ENCODE measurements around the gene GPR39.

DNA sequence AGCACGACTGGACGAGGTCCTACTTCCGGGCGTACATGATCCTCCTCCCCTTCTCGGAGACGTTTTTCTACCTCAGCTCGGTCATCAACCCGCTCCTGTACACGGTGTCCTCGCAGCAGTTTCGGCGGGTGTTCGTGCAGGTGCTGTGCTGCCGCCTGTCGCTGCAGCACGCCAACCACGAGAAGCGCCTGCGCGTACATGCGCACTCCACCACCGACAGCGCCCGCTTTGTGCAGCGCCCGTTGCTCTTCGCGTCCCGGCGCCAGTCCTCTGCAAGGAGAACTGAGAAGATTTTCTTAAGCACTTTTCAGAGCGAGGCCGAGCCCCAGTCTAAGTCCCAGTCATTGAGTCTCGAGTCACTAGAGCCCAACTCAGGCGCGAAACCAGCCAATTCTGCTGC is 228.6 kb downstream of the GPR39 start:
- TF ChIP-seq, protein P1, sequence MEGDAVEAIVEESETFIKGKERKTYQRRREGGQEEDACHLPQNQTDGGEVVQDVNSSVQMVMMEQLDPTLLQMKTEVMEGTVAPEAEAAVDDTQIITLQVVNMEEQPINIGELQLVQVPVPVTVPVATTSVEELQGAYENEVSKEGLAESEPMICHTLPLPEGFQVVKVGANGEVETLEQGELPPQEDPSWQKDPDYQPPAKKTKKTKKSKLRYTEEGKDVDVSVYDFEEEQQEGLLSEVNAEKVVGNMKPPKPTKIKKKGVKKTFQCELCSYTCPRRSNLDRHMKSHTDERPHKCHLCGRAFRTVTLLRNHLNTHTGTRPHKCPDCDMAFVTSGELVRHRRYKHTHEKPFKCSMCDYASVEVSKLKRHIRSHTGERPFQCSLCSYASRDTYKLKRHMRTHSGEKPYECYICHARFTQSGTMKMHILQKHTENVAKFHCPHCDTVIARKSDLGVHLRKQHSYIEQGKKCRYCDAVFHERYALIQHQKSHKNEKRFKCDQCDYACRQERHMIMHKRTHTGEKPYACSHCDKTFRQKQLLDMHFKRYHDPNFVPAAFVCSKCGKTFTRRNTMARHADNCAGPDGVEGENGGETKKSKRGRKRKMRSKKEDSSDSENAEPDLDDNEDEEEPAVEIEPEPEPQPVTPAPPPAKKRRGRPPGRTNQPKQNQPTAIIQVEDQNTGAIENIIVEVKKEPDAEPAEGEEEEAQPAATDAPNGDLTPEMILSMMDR (conservative IDR thresholded peaks at IDR 0.05; ENCODE audit: low read depth, low read length): no peak
- TF ChIP-seq EZH2 (IDR thresholded peaks at IDR 0.05; ENCODE audit: low read length, unreplicated experiment): no peak
- TF ChIP-seq EZH2phosphoT487 (IDR thresholded peaks at IDR 0.05; ENCODE audit: borderline replicate concordance, low read length): no peak

Measured in PC-3 (cell line).